HG03432 (cell line): ENCODE measurements around the gene CRPPA.
"Not testable (repeated sequence)": the region's sequence is repeated elsewhere in the genome, so short reads cannot be mapped to it uniquely, and the experiment has no call there.

Source experiments
- ATAC-seq: cut with Tn5 transposase; IDR thresholded peaks from one replicate; pipeline ENCODE4 v1.9.1; 2021; ENCODE audit warnings: mild to moderate bottlenecking, moderate library complexity; ENCODE audit not compliant: unreplicated experiment

CRPPA gene

GRCh38 chr7:16421333-16422102 lies at the start of gene CRPPA:
CRPPA (minus strand) TSS chr7:16421538; CDS start chr7:16421322, 216 bp downstream.
- peak; percentile 46 for ATAC-seq

- ATAC-seq: no peak
Observed at GRCh38 chr7:16465469-16466361, 44.4 kb upstream of the CRPPA start, which contains the start of gene SOSTDC1. SOSTDC1 (minus strand) TSS chr7:16465738; CDS start chr7:16465668, 70 bp downstream.

GRCh38 chr7:16463949-16464715 lies 42.8 kb upstream of the CRPPA start:
- no peak for ATAC-seq

- ATAC-seq: no peak
Observed at GRCh38 chr7:16463520-16463919, 42.2 kb upstream of the CRPPA start.

- ATAC-seq: no peak
Observed at GRCh38 chr7:16462431-16462889, 41.1 kb upstream of the CRPPA start.

GRCh38 chr7:16460789-16461493 lies 39.6 kb upstream of the CRPPA start:
- no peak for ATAC-seq

- not testable (repeated sequence) for ATAC-seq
Observed at GRCh38 chr7:16456303-16456702, 35.0 kb upstream of the CRPPA start.

GRCh38 chr7:16455591-16455990 lies 34.3 kb upstream of the CRPPA start:
- ATAC-seq: no peak

GRCh38 chr7:16450366-16450765 lies 29.0 kb upstream of the CRPPA start:
- ATAC-seq: no peak

GRCh38 chr7:16447876-16448275 lies 26.5 kb upstream of the CRPPA start:
- ATAC-seq: no peak

GRCh38 chr7:16446508-16446907 lies 25.2 kb upstream of the CRPPA start:
- ATAC-seq: no peak

GRCh38 chr7:16443871-16444270 lies 22.5 kb upstream of the CRPPA start:
- ATAC-seq: not testable (repeated sequence)

- no peak for ATAC-seq
Observed at GRCh38 chr7:16438988-16439387, 17.6 kb upstream of the CRPPA start.

- no peak for ATAC-seq
Observed at GRCh38 chr7:16436306-16436705, 15.0 kb upstream of the CRPPA start.

GRCh38 chr7:16433568-16434122 lies 12.3 kb upstream of the CRPPA start:
- ATAC-seq: no peak

- no peak for ATAC-seq
Observed at GRCh38 chr7:16432425-16432731, 11.0 kb upstream of the CRPPA start.

GRCh38 chr7:16431646-16432424 lies 10.5 kb upstream of the CRPPA start:
- peak; percentile 79 for ATAC-seq

- no peak for ATAC-seq
Observed at GRCh38 chr7:16430133-16430532, 8.8 kb upstream of the CRPPA start.

GRCh38 chr7:16428672-16429071 lies 7.3 kb upstream of the CRPPA start:
- no peak for ATAC-seq
